HEK293 (cell line): Measurements from ENCODE around the gene GNAQ.

Experiments
- BCL11A ChIP-seq: fragments of 450-650 bp; formaldehyde crosslinking; IDR thresholded peaks from 2 replicates; pipeline ENCODE4 v1.5.1; 2016; ENCODE audit warnings: low read depth, missing biosample characterization, missing genetic modification characterization
- KLF16 ChIP-seq: fragments of 450-650 bp; formaldehyde crosslinking; IDR thresholded peaks from 2 replicates; pipeline ENCODE4 v1.5.1; 2017; ENCODE audit warnings: missing biosample characterization, missing genetic modification characterization
- MEIS1 ChIP-seq: sonication (generic); formaldehyde crosslinking; IDR thresholded peaks from 2 replicates; pipeline ENCODE4 v1.8.1; 2022; ENCODE audit warnings: missing genetic modification reagents, mild to moderate bottlenecking, borderline replicate concordance
- SP2 ChIP-seq: fragments of 450-650 bp; formaldehyde crosslinking; IDR thresholded peaks from 2 replicates; pipeline ENCODE4 v1.5.1; 2016; ENCODE audit warnings: missing biosample characterization, missing genetic modification characterization
- TRIM28 ChIP-seq: IDR thresholded peaks from 2 replicates; pipeline ENCODE4 v1.6.1; 2011; ENCODE audit warnings: low read length, control low read depth, borderline replicate concordance
- ZBTB20 ChIP-seq: fragments of 450-650 bp; formaldehyde crosslinking; IDR thresholded peaks from 2 replicates; pipeline ENCODE4 v1.5.1; 2016; ENCODE audit warnings: missing biosample characterization, missing genetic modification characterization
- ZEB2 ChIP-seq: fragments of 450-650 bp; formaldehyde crosslinking; IDR thresholded peaks from 2 replicates; pipeline ENCODE4 v1.5.1; 2016; ENCODE audit warnings: missing biosample characterization, missing genetic modification characterization
- TF ChIP-seq, protein P1 (sequence below): fragments of 450-650 bp; formaldehyde crosslinking; IDR thresholded peaks from 2 replicates; pipeline ENCODE4 v1.5.1; 2016; ENCODE audit warnings: missing biosample characterization, missing genetic modification characterization
- TF ChIP-seq, protein P2 (sequence below): fragments of 450-650 bp; formaldehyde crosslinking; IDR thresholded peaks from 2 replicates; pipeline ENCODE4 v1.5.1; 2016; ENCODE audit warnings: missing biosample characterization, missing genetic modification characterization
- TF ChIP-seq, protein P3 (sequence below): fragments of 450-650 bp; formaldehyde crosslinking; IDR thresholded peaks from 2 replicates; pipeline ENCODE4 v1.5.1; 2016; ENCODE audit warnings: missing biosample characterization, missing genetic modification characterization
- TF ChIP-seq, protein P4 (sequence below): fragments of 450-650 bp; formaldehyde crosslinking; conservative IDR thresholded peaks from 2 replicates; pipeline ENCODE4 v1.5.1; 2016; ENCODE audit warnings: low read depth, missing biosample characterization, missing genetic modification characterization
- TF ChIP-seq, protein P5 (sequence below): fragments of 450-650 bp; formaldehyde crosslinking; IDR thresholded peaks from 2 replicates; pipeline ENCODE4 v1.5.1; 2017; ENCODE audit warnings: missing biosample characterization, missing genetic modification characterization

DNA sequence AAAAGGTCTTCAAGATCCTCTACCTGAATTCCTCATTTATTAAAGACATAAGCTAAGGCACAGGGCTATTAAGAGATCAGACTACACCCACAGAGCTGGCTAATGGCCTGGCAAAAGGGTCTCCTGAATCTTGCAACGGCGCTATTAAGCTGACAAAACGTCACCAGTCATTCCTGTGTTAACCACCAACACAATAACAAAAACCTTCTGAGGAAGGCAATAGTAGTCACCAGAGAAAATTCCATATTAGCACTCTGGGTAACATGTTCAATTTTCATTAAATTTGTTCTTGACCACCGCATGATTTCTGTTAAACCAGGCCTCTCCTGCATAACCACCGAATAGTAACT, 77.0 kb downstream of the GNAQ start:
- TF ChIP-seq, protein P1, sequence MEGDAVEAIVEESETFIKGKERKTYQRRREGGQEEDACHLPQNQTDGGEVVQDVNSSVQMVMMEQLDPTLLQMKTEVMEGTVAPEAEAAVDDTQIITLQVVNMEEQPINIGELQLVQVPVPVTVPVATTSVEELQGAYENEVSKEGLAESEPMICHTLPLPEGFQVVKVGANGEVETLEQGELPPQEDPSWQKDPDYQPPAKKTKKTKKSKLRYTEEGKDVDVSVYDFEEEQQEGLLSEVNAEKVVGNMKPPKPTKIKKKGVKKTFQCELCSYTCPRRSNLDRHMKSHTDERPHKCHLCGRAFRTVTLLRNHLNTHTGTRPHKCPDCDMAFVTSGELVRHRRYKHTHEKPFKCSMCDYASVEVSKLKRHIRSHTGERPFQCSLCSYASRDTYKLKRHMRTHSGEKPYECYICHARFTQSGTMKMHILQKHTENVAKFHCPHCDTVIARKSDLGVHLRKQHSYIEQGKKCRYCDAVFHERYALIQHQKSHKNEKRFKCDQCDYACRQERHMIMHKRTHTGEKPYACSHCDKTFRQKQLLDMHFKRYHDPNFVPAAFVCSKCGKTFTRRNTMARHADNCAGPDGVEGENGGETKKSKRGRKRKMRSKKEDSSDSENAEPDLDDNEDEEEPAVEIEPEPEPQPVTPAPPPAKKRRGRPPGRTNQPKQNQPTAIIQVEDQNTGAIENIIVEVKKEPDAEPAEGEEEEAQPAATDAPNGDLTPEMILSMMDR (tag by site-specific recombination), result no peak
- no peak for TF ChIP-seq ZBTB20 (tag by site-specific recombination)
- no peak for TF ChIP-seq MEIS1
- TF ChIP-seq, protein P2, sequence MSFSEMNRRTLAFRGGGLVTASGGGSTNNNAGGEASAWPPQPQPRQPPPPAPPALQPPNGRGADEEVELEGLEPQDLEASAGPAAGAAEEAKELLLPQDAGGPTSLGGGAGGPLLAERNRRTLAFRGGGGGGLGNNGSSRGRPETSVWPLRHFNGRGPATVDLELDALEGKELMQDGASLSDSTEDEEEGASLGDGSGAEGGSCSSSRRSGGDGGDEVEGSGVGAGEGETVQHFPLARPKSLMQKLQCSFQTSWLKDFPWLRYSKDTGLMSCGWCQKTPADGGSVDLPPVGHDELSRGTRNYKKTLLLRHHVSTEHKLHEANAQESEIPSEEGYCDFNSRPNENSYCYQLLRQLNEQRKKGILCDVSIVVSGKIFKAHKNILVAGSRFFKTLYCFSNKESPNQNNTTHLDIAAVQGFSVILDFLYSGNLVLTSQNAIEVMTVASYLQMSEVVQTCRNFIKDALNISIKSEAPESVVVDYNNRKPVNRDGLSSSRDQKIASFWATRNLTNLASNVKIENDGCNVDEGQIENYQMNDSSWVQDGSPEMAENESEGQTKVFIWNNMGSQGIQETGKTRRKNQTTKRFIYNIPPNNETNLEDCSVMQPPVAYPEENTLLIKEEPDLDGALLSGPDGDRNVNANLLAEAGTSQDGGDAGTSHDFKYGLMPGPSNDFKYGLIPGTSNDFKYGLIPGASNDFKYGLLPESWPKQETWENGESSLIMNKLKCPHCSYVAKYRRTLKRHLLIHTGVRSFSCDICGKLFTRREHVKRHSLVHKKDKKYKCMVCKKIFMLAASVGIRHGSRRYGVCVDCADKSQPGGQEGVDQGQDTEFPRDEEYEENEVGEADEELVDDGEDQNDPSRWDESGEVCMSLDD (tag by site-specific recombination), result no peak
- TF ChIP-seq ZEB2 (tag by site-specific recombination), result no peak
- TF ChIP-seq, protein P3, sequence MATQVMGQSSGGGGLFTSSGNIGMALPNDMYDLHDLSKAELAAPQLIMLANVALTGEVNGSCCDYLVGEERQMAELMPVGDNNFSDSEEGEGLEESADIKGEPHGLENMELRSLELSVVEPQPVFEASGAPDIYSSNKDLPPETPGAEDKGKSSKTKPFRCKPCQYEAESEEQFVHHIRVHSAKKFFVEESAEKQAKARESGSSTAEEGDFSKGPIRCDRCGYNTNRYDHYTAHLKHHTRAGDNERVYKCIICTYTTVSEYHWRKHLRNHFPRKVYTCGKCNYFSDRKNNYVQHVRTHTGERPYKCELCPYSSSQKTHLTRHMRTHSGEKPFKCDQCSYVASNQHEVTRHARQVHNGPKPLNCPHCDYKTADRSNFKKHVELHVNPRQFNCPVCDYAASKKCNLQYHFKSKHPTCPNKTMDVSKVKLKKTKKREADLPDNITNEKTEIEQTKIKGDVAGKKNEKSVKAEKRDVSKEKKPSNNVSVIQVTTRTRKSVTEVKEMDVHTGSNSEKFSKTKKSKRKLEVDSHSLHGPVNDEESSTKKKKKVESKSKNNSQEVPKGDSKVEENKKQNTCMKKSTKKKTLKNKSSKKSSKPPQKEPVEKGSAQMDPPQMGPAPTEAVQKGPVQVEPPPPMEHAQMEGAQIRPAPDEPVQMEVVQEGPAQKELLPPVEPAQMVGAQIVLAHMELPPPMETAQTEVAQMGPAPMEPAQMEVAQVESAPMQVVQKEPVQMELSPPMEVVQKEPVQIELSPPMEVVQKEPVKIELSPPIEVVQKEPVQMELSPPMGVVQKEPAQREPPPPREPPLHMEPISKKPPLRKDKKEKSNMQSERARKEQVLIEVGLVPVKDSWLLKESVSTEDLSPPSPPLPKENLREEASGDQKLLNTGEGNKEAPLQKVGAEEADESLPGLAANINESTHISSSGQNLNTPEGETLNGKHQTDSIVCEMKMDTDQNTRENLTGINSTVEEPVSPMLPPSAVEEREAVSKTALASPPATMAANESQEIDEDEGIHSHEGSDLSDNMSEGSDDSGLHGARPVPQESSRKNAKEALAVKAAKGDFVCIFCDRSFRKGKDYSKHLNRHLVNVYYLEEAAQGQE, result no peak
- TF ChIP-seq KLF16 (tag by site-specific recombination), result no peak
- TF ChIP-seq, protein P4, sequence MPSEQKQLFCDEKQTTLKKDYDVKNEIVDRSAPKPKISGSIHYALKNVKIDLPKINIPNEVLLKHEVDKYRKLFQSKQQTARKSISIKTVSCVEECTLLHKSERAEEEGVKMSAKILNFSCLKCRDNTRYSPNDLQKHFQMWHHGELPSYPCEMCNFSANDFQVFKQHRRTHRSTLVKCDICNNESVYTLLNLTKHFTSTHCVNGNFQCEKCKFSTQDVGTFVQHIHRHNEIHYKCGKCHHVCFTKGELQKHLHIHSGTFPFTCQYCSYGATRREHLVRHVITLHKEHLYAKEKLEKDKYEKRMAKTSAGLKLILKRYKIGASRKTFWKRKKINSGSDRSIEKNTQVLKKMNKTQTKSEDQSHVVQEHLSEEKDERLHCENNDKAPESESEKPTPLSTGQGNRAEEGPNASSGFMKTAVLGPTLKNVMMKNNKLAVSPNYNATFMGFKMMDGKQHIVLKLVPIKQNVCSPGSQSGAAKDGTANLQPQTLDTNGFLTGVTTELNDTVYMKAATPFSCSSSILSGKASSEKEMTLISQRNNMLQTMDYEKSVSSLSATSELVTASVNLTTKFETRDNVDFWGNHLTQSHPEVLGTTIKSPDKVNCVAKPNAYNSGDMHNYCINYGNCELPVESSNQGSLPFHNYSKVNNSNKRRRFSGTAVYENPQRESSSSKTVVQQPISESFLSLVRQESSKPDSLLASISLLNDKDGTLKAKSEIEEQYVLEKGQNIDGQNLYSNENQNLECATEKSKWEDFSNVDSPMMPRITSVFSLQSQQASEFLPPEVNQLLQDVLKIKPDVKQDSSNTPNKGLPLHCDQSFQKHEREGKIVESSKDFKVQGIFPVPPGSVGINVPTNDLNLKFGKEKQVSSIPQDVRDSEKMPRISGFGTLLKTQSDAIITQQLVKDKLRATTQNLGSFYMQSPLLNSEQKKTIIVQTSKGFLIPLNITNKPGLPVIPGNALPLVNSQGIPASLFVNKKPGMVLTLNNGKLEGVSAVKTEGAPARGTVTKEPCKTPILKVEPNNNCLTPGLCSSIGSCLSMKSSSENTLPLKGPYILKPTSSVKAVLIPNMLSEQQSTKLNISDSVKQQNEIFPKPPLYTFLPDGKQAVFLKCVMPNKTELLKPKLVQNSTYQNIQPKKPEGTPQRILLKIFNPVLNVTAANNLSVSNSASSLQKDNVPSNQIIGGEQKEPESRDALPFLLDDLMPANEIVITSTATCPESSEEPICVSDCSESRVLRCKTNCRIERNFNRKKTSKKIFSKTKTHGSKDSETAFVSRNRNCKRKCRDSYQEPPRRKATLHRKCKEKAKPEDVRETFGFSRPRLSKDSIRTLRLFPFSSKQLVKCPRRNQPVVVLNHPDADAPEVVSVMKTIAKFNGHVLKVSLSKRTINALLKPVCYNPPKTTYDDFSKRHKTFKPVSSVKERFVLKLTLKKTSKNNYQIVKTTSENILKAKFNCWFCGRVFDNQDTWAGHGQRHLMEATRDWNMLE (tag by site-specific recombination), result no peak
- no peak for TF ChIP-seq SP2 (tag by site-specific recombination)
- TF ChIP-seq, protein P5, sequence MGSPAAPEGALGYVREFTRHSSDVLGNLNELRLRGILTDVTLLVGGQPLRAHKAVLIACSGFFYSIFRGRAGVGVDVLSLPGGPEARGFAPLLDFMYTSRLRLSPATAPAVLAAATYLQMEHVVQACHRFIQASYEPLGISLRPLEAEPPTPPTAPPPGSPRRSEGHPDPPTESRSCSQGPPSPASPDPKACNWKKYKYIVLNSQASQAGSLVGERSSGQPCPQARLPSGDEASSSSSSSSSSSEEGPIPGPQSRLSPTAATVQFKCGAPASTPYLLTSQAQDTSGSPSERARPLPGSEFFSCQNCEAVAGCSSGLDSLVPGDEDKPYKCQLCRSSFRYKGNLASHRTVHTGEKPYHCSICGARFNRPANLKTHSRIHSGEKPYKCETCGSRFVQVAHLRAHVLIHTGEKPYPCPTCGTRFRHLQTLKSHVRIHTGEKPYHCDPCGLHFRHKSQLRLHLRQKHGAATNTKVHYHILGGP, result no peak
- no peak for TF ChIP-seq BCL11A
- TF ChIP-seq TRIM28, result no peak
